Testis (tissue), 3 donors: ENCODE data around the gene CCDC107. TPM values are rescaled to one million over a fixed set of nuclear protein-coding genes. Genes with fewer than 3 reads are reported as not detected.

Experiments
- DNase-seq: peaks from one replicate; pipeline ENCODE4 v3.0.0-alpha.2; 2019
- H3K27ac ChIP-seq, 2 donors: fragments of 200-600 bp; sonication (generic); one replicate each; pipeline ENCODE4 v1.5.1; 2019
- H3K27me3 ChIP-seq: fragments of 200-600 bp; sonication (generic); one replicate; pipeline ENCODE4 v1.5.1; 2019
- H3K36me3 ChIP-seq: fragments of 200-600 bp; sonication (generic); one replicate; pipeline ENCODE4 v1.5.1; 2017; ENCODE audit warnings: low read depth; ENCODE audit errors: missing control alignments
- H3K4me1 ChIP-seq: fragments of 200-600 bp; sonication (generic); one replicate; pipeline ENCODE4 v1.5.1; 2019
- H3K4me3 ChIP-seq, 2 donors: fragments of 200-600 bp; sonication (generic); one replicate each; pipeline ENCODE4 v1.5.1; 2017 to 2019
- H3K9me3 ChIP-seq: fragments of 200-600 bp; sonication (generic); one replicate; pipeline ENCODE4 v1.5.1; 2017
- POLR2A ChIP-seq: fragments of 450-650 bp; IDR thresholded peaks from one replicate; pipeline ENCODE4 v1.6.1; 2017; ENCODE audit warnings: antibody characterized with exemption, mild to moderate bottlenecking, moderate library complexity
- WGBS, 2 donors: methylation state at CpG; one replicate each; pipeline ENCODE4 v1.1.5; 2018; 5-methylcytosine and 5-hydroxymethylcytosine counted together
- intact Hi-C: fragments of 100-400 bp; cut with DNase I; formaldehyde crosslinking; loops from one replicate; pipeline ENCODE4 v1.15.1; 2023; ENCODE audit warnings: low total_unique reads
- polyA plus RNA-seq: library from polyadenylated mRNA; stranded (reverse); fragments of 350-450 nt; fragmentation: Illumina TruSeq; extraction: RNeasy Lipid Tissue Mini Kit (QIAGEN cat#74804); gene quantifications from one replicate; pipeline ENCODE4 v1.2.3, GENCODE V29; 2014; ENCODE audit warnings: low read depth, low replicate concordance; ENCODE audit not compliant: insufficient read depth
- total RNA-seq, 2 donors: library from RNA; depleted of rRNA; stranded (reverse); fragments of >200 nt; gene quantifications; one replicate each; pipeline ENCODE4 v1.2.3, GENCODE V29; 2016
- TF ChIP-seq, protein P1 (sequence below), 3 experiments: fragments of 450-650 bp in 2 of 3; fragments of 200-600 bp in 1 of 3; sonication (generic) in 1 of 3; IDR thresholded peaks; one replicate each; pipeline ENCODE4 v1.5.1; 2016 to 2019; ENCODE audit warnings: antibody characterized with exemption in 3 of 3, mild to moderate bottlenecking in 2 of 3, moderate library complexity in 1 of 3

The CCDC107 gene
- total and polyA plus RNA-seq, 3 donors from 2014 or later, result 13.4 to 19.0 (median 17.2) TPM

DNA sequence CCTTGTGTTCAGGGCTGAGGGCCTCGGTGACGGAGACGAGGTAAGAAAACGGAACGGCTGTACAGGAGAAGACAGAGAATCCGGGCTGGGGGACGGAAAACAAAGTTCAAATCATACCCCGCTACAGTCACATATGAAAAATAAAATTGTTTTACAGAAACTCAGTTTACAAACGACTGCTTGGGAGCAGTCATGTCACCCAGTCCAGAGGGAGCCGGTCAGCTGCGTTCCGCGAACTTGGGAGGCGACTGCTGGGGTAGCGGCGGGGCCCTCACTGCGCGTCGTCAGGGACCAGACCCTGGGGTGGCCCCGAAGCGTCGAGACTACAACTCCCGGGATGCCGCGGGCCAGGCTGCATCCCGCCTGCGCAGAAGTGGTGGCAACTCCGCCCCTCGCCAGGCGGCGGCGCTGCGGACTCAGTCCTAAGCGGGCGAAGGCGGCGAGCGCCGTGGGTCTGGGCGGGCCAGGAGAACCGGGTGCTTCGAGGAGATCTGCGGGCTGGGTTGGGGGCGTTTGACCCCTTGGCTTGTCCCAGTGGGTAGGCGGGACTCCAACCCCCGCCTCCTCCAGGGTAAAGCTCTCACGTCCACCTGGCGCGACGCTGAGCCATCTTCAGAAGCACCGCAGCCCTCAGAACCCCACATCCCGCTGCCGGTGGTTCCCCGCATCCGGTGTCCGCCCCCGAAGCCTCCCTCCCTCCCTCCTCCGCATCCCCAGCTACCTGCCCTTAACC, 11.4 kb upstream of the CCDC107 start:
- Histone ChIP-seq H3K4me1 (peaks cover 4% of the 10 kb centered on the region), H3K36me3 (no peaks in the 10 kb centered on the region), H3K27me3 (no peaks in the 10 kb centered on the region), H3K27ac (peak overlapping the region; percentile 40 to 75), H3K9me3 (no peaks in the 10 kb centered on the region), H3K4me3 (peak overlapping the region; percentile 66 to 68)
- intact Hi-C loops, result no loop called here
- 1% methylated on average over 14 to 53 of the region's 58 CpGs for WGBS, 2 donors
- peak; percentile 95 for DNase-seq
- TF ChIP-seq POLR2A, result peak; percentile 50
- TF ChIP-seq, protein P1, sequence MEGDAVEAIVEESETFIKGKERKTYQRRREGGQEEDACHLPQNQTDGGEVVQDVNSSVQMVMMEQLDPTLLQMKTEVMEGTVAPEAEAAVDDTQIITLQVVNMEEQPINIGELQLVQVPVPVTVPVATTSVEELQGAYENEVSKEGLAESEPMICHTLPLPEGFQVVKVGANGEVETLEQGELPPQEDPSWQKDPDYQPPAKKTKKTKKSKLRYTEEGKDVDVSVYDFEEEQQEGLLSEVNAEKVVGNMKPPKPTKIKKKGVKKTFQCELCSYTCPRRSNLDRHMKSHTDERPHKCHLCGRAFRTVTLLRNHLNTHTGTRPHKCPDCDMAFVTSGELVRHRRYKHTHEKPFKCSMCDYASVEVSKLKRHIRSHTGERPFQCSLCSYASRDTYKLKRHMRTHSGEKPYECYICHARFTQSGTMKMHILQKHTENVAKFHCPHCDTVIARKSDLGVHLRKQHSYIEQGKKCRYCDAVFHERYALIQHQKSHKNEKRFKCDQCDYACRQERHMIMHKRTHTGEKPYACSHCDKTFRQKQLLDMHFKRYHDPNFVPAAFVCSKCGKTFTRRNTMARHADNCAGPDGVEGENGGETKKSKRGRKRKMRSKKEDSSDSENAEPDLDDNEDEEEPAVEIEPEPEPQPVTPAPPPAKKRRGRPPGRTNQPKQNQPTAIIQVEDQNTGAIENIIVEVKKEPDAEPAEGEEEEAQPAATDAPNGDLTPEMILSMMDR (IDR thresholded peaks at IDR 0.05), result peak; percentile 92 to 98 (median 94)

DNA sequence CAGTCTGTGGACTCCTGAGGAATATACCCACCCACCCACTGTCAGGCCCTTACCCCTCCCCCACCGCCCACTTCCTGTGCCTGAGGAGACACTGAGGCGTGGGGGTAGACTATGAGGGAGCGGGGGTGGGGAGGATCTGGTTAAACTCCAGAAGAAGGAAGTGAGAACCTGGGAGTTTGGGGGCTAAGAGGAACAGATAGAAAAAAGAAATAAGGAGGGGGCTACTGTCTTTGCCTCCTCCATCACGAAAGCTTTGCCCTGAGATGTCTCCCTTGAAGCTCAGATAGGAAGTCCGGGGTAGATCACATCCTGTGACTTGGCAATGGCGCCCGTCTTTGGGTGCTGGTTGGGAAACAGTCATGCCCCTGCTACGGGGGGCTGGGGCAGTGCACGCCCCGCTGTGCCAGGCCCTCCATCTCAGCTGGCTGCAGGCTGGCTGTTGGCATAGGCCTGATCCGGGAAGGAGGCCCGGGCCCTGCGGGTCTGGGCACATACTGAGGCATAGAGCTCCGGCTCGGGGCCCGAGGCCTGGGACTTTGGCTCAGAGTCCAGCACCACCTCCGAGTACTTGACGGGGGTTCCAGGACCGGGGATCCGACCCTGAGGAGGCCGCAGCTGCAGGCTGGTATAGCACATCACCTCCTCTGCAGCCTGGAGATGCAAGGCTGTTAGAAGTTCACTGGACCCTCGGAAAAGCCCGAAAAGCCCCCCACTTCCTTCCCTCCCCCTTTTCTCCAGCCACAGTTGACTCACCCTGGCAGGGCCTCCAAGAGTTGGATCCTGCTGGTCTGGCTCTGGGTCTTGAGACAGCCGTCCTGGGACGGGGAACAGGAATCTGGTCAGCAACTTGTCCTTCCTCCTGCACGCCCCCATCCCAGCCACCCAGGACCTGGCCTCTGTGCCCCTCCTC, 8.4 kb upstream of the CCDC107 start:
- Histone ChIP-seq H3K27ac (no peak overlapping the region), H3K9me3 (no peaks in the 10 kb centered on the region), H3K36me3 (no peaks in the 10 kb centered on the region), H3K27me3 (no peaks in the 10 kb centered on the region), H3K4me3 (no peak overlapping the region), H3K4me1 (peaks cover 4% of the 10 kb centered on the region)
- intact Hi-C loops, result no loop called here
- DNase-seq, result no peak
- WGBS, 2 donors, result 73 to 90% methylated on average over 11 to 26 of the region's 26 CpGs
- no peak for TF ChIP-seq POLR2A
- TF ChIP-seq, protein P1 (IDR thresholded peaks at IDR 0.05), result no peak

DNA sequence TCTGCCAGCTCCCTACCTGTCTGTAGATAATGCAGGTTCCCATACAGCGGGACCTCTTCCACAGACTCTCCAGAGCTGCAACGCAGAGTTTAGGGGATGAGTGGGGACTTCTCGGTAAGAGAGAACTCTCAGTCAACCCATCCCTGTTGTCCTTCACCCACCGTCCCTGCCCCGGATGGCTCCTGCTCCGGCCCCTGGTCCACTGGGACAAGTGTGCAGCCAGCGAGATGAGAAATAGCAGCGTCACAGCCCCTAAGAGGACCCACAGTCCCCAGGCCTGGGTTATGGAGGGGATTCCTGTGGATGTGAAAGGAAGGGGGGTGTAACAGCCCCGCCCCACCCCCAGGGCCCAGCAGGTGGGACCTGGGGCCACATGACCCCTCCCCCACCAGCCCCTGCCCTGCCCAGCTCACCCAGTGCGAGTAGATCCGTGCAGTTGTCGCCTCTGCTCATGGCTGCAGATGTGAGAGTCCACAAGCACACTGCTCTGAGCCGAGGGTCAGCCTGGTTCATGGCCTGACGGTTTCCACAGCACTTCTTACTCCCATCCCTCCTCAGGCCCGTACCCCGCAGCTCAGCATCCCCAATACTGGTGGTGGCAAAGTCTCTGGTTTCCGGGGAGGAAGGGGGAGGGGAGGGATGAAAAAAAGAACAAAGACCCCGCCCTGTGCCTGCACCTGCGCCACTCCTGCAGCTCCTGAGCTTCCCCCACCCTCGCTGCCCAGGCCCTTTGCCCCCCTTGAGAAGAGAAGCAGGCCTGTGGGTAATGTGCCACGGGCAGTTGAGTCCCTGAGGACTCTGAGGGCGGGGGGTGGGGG, 7.5 kb upstream of the CCDC107 start, which contains the start of gene SIT1:
Gene SIT1 (minus strand): TSS at position 591 of the 818 bp plus-strand sequence. CDS start 78 bp downstream, at position 513.
- intact Hi-C loops, result no loop called here
- no peak for DNase-seq
- no peak for TF ChIP-seq POLR2A
- TF ChIP-seq, protein P1 (IDR thresholded peaks at IDR 0.05), result no peak
- Histone ChIP-seq H3K4me1 (peaks cover 4% of the 10 kb centered on the region), H3K36me3 (no peaks in the 10 kb centered on the region), H3K9me3 (no peaks in the 10 kb centered on the region), H3K27me3 (no peaks in the 10 kb centered on the region), H3K27ac (no peak within 1 kb of the TSS), H3K4me3 (no peak within 1 kb of the TSS)
- WGBS, 2 donors, result 77 to 78% methylated on average over 16 to 22 of the region's 22 CpGs

DNA sequence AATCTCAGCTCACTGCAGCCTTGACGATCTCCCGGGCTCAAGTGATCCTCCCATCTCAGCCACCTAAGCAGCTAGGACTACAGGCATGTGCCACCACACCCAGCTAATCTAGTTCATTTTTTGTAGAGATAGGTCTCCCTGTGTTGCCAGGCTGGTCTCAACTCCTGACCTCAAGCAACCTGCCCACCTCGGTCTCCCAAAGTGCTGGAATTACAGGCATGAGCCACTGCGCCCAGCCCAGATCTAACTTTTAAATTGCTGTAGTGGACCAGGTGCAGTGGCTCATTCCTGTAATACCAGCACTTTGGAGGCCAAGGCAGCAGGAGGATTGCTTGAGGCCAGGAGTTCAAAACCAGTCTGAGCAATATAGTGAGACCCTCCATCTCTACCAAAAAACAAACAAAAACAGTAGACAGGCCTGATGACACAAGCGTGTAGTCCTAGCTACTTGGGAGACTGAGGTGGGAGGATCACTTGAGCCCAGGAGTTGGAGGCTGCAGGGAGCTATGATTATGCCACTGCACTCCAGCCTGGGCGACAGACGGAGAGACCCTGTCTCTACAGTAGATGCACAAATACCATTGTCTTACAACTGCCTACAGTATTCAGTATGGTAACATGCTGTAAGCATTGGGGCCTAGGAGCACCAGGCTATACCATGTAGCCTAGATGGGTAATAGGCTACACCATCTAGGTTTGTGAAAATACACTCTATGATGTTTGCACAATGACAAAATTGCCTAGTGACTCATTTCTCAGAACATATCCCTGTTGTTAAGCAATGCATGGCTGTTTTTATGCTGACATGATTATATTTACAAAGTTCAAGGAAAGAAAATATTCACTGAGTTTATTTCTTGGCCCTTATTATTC, 5.9 kb upstream of the CCDC107 start:
- no peaks in the 10 kb centered on the region for H3K9me3 ChIP-seq
- no peak overlapping the region for H3K27ac ChIP-seq
- H3K4me3 ChIP-seq, result no peak overlapping the region
- 79 to 84% methylated on average over 7 of the region's 7 CpGs for WGBS, 2 donors
- H3K36me3 ChIP-seq, result no peaks in the 10 kb centered on the region
- TF ChIP-seq POLR2A, result no peak
- TF ChIP-seq, protein P1 (IDR thresholded peaks at IDR 0.05), result no peak
- no peaks in the 10 kb centered on the region for H3K27me3 ChIP-seq
- H3K4me1 ChIP-seq, result peaks cover 2% of the 10 kb centered on the region
- peak; percentile 4 for DNase-seq
- intact Hi-C loops, result no loop called here
